K562 (cell line): ENCODE results near the gene SLC35G3. TPM values are rescaled to one million over a fixed set of nuclear protein-coding genes. Genes with fewer than 3 reads are reported as not detected.
A peak's percentile ranks its signal among the peaks of the same experiment; 100 is the strongest.

Experiments used
- ATAC-seq: fragments of 200-7000 bp; cut with Tn5 transposase; 3 replicates; pipeline ENCODE4 v1.9.1; 2020; ENCODE audit warnings: moderate library complexity
- BruUV-seq: library from RNA; stranded (reverse); fragments of 400-500 nt; replicated peaks from 2 replicates; lab custom pipeline; 2021; lab: Mats Ljungman, UMichigan
- CTCF ChIA-PET: fragments of 300-600 bp; formaldehyde crosslinking; extraction: SDS; loops from one replicate; lab custom pipeline; 2021; ENCODE audit warnings: low intra/inter-chr PET ratio; lab: Yijun Ruan, JAX
- POLR2A ChIA-PET: fragments of 300-600, 350-650 bp; sonication (Branson Sonifier 250); formaldehyde crosslinking; extraction: SDS; loops from one replicate; lab custom pipeline; 2021; ENCODE audit warnings: antibody characterized with exemption, inconsistent platforms; lab: Yijun Ruan, JAX
- DNase-seq, 4 experiments: peaks; one replicate each; pipeline versions ENCODE4 v3.0.0 to v3.0.0-alpha.2; 2011 to 2018; ENCODE audit warnings: low spot score in 3 of 4, mixed read lengths in 3 of 4; ENCODE audit errors: extremely low read depth in 1 of 4
- FAIRE-seq: peaks from 2 replicates; lab custom pipeline; 2011; peaks lifted over from hg19 to GRCh38; lab: Jason Lieb, UNC
- H2AFZ ChIP-seq: 2 replicates; pipeline ENCODE4 v1.6.0; 2011; ENCODE audit warnings: low read depth, low read length, control low read depth, inconsistent platforms
- H3K27ac ChIP-seq: fragments of 200-600 bp; 3 replicates; pipeline ENCODE4 v1.8.0; 2011; ENCODE audit warnings: low read depth, mild to moderate bottlenecking, control low read depth, inconsistent platforms, low read length, moderate library complexity, mixed read lengths; ENCODE audit errors: extremely low read depth
- H3K27me3 ChIP-seq, 2 experiments: fragments of 300-600 bp in 1 of 2; 2 replicates in 1 of 2; 3 replicates in 1 of 2; pipeline versions ENCODE4 v1.6.0 to v1.8.0; 2011; ENCODE audit warnings: inconsistent platforms in 2 of 2, low read length in 2 of 2, mild to moderate bottlenecking in 1 of 2, mixed read lengths in 1 of 2, moderate library complexity in 1 of 2; ENCODE audit not compliant: control insufficient read depth in 2 of 2, insufficient read depth in 2 of 2
- H3K36me3 ChIP-seq: fragments of 300-600 bp; 3 replicates; pipeline ENCODE4 v1.8.0; 2011; ENCODE audit warnings: mild to moderate bottlenecking, low read length, inconsistent platforms; ENCODE audit not compliant: control insufficient read depth, insufficient read depth
- H3K4me1 ChIP-seq, 2 experiments: fragments of 200-600 bp in 1 of 2; replicated peaks in 1 of 2; 2 replicates in 1 of 2; 3 replicates in 1 of 2; pipeline versions ENCODE4 v1.5.1 to v1.8.0; 2011; ENCODE audit warnings: inconsistent platforms in 2 of 2, low read length in 2 of 2, mild to moderate bottlenecking in 1 of 2, mixed read lengths in 1 of 2, moderate library complexity in 1 of 2; ENCODE audit not compliant: control insufficient read depth in 2 of 2, insufficient read depth in 2 of 2
- H3K4me2 ChIP-seq: 2 replicates; pipeline ENCODE4 v1.6.1; 2011; ENCODE audit warnings: low read length, control low read depth, inconsistent platforms, mixed read lengths; ENCODE audit not compliant: insufficient read depth
- H3K4me3 ChIP-seq: fragments of 200-600 bp; sonication (generic), shearing (Covaris generic); 2 replicates; pipeline ENCODE4 v1.5.1; 2016; ENCODE audit warnings: control low read depth, inconsistent platforms
- H3K79me2 ChIP-seq: fragments of 200-600 bp; 3 replicates; pipeline ENCODE4 v1.8.0; 2011; ENCODE audit warnings: low read length, inconsistent platforms; ENCODE audit not compliant: control insufficient read depth, insufficient read depth
- H3K9ac ChIP-seq, 2 experiments: 2 replicates each; pipeline versions ENCODE4 v1.6.0 to v1.6.1; 2011; ENCODE audit warnings: low read depth in 2 of 2, low read length in 2 of 2, control low read depth in 1 of 2, inconsistent platforms in 1 of 2, mild to moderate bottlenecking in 1 of 2, mixed read lengths in 1 of 2; ENCODE audit not compliant: insufficient read depth in 1 of 2
- H3K9me1 ChIP-seq: one replicate; pipeline ENCODE4 v1.6.0; 2011; ENCODE audit warnings: inconsistent platforms, mild to moderate bottlenecking, low read length, moderate library complexity; ENCODE audit not compliant: control insufficient read depth, insufficient read depth
- H3K9me3 ChIP-seq: replicated peaks from 2 replicates; pipeline ENCODE4 v1.5.1; 2011; ENCODE audit warnings: low read depth, low read length, inconsistent platforms; ENCODE audit not compliant: control insufficient read depth, insufficient read depth
- H4K20me1 ChIP-seq: replicated peaks from 2 replicates; pipeline ENCODE4 v1.6.1; 2011; ENCODE audit warnings: low read length, inconsistent platforms, mixed read lengths; ENCODE audit not compliant: control insufficient read depth, insufficient read depth
- BCL6 ChIP-seq: fragments of 250-450 bp; sonication (Bioruptor Pico); IDR thresholded peaks from 2 replicates; pipeline ENCODE4 v1.4.0; 2020
- ILK ChIP-seq: fragments of 450-650 bp; IDR thresholded peaks from 2 replicates; pipeline ENCODE4 v1.6.1; 2016; ENCODE audit warnings: missing genetic modification characterization, low read depth, mild to moderate bottlenecking, missing compliant biosample characterization, moderate library complexity, borderline replicate concordance
- MAX ChIP-seq: sonication (generic); formaldehyde crosslinking; IDR thresholded peaks from 2 replicates; pipeline ENCODE4 v1.9.0; 2022; ENCODE audit warnings: mild to moderate bottlenecking, missing genetic modification reagents
- NCOA2 ChIP-seq, 2 experiments: fragments of 450-650 bp; IDR thresholded peaks; 2 replicates each; pipeline ENCODE4 v1.6.1; 2018; ENCODE audit warnings: mild to moderate bottlenecking in 2 of 2, moderate library complexity in 1 of 2; ENCODE audit not compliant: partially characterized antibody in 2 of 2
- NFATC3 ChIP-seq: fragments of 450-650 bp; IDR thresholded peaks from 2 replicates; pipeline ENCODE4 v1.6.1; 2017; ENCODE audit warnings: mild to moderate bottlenecking
- SLC30A9 ChIP-seq: fragments of 250-450 bp; sonication (Bioruptor Pico); IDR thresholded peaks from 2 replicates; pipeline ENCODE4 v1.8.0; 2022; ENCODE audit warnings: mild to moderate bottlenecking, moderate library complexity
- ZNF140 ChIP-seq: fragments of 250-450 bp; sonication (Bioruptor Pico); IDR thresholded peaks from 2 replicates; pipeline ENCODE4 v1.8.0; 2021; ENCODE audit warnings: moderate library complexity, mild to moderate bottlenecking, inconsistent platforms
- ZNF561 ChIP-seq: fragments of 450-650 bp; formaldehyde crosslinking; conservative IDR thresholded peaks from 2 replicates; pipeline ENCODE4 v1.4.0; 2020; ENCODE audit warnings: mild to moderate bottlenecking, moderate library complexity
- WGBS: fragments of 100-300 bp; shearing (Covaris generic); methylation state at CpG from one replicate; pipeline ENCODE4 v1.1.6; 2016; ENCODE audit warnings: low coverage, mixed read lengths; ENCODE audit not compliant: insufficient coverage; ENCODE audit errors: missing lambda C conversion rate; 5-methylcytosine and 5-hydroxymethylcytosine counted together
- in situ Hi-C: fragments of 300-500 bp; cut with MboI; formaldehyde crosslinking; loops from 4 replicates; pipeline ENCODE4 v1.15.0; 2018; ENCODE audit warnings: inconsistent platforms, mixed read lengths
- intact Hi-C: fragments of 100-400 bp; cut with micrococcal nuclease; formaldehyde crosslinking; loops from 2 replicates; pipeline ENCODE4 v1.14.2; 2022
- polyA plus RNA-seq, 8 experiments: library from polyadenylated mRNA; depleted of rRNA in 4 of 8; stranded (reverse) in 5 of 8; unstranded in 3 of 8; fragments of >200 nt; fragmentation: Nextera tagmentation in 2 of 8; fragmentation: Illumina TruSeq in 1 of 8; extraction: Ambion mirVana in 2 of 8; extraction: Trizol in 1 of 8; gene quantifications; 2 replicates each; pipeline versions ENCODE4 v1.2.1 to v1.2.3, GENCODE V29; 2011 to 2014; ENCODE audit warnings: inconsistent platforms in 1 of 8, missing spikeins in 1 of 8
- total RNA-seq, 7 experiments: library from RNA; depleted of rRNA in 6 of 7; stranded (reverse); fragments of >200 nt in 6 of 7; fragmentation: Illumina TruSeq in 2 of 7; extraction: Trizol in 2 of 7; gene quantifications; 2 replicates each; pipeline versions ENCODE4 v1.2.1 to v1.2.3, GENCODE V29; 2011 to 2021; ENCODE audit warnings: low replicate concordance in 1 of 7

The SLC35G3 gene
- total and polyA plus RNA-seq, 9 of the 15 experiments (the other 6 are each of a cell fraction or from before 2014, with no cell fraction given) = not detected

- intact Hi-C loops = no loop called here
- H2AFZ ChIP-seq = no peak overlapping the region
- no peak overlapping the region for H3K4me2 ChIP-seq
- no peaks in the 10 kb centered on the region for H3K9me1 ChIP-seq
- ChIA-PET POLR2A (interaction anchor here (0.9 kb wide), 1 partner anchor 8 kb away, joined by 5 read pairs; no protein-coding TSS in a partner anchor), CTCF (no interaction called here)
- FAIRE-seq (no peak), ATAC-seq (no peak), DNase-seq (no peak)
- H3K36me3 ChIP-seq = no peaks in the 10 kb centered on the region
- no peaks in the 10 kb centered on the region for H3K79me2 ChIP-seq
- in situ Hi-C loops = no loop called here
- peaks cover 5 to 14% of the 10 kb centered on the region in 2 experiments; a peak in 2 of 5 replicates for H3K27me3 ChIP-seq
- BruUV-seq = no TSS peak
- H3K9ac ChIP-seq = no peak overlapping the region
- 1% methylated on average over 5 of the region's 5 CpGs for WGBS
- H4K20me1 ChIP-seq = no peaks in the 10 kb centered on the region
- H3K9me3 ChIP-seq = no peaks in the 10 kb centered on the region
- H3K27ac ChIP-seq = no peak overlapping the region
- TF ChIP-seq BCL6 (no peak), NFATC3 (no peak), SLC30A9 (CRISPR knock-in tag) (no peak), ZNF561 (CRISPR knock-in tag) (no peak), MAX (no peak), ZNF140 (CRISPR knock-in tag) (no peak), NCOA2 (IDR thresholded peaks at IDR 0.05; ENCODE audit: partially characterized antibody in 2 of 2) (peak in 1 of 2 experiments; percentile 67), ILK (tag) (no peak)
- H3K4me1 ChIP-seq = no peaks in the 10 kb centered on the region
- no peak overlapping the region for H3K4me3 ChIP-seq
These were observed 19.3 kb upstream of the SLC35G3 start for GRCh38 chr17:35213412-35213940.
